Fibroblast of pulmonary artery (primary cell): ENCODE measurements around the gene EPB41L2.
"Not testable (repeated sequence)": the region's sequence is repeated elsewhere in the genome, so short reads cannot be mapped to it uniquely, and the experiment has no call there.

Experiments used
- DNase-seq: peaks from one replicate; pipeline ENCODE4 v3.0.0-alpha.2; 2010; ENCODE audit warnings: low read depth
- H3K4me3 ChIP-seq: replicated peaks from 2 replicates; pipeline ENCODE4 v1.5.1; 2011; ENCODE audit warnings: low read depth, mild to moderate bottlenecking, control low read depth, low read length, moderate library complexity
- CTCF ChIP-seq: IDR thresholded peaks from 2 replicates; pipeline ENCODE4 v1.5.1; 2011; ENCODE audit warnings: mild to moderate bottlenecking, control low read depth, low read length, inconsistent platforms; ENCODE audit errors: missing control alignments

EPB41L2 gene

GRCh38 chr6:131015630-131016263 is 47.3 kb downstream of the EPB41L2 start:
- no peak for TF ChIP-seq CTCF

GRCh38 chr6:131015025-131015591 is 47.9 kb downstream of the EPB41L2 start:
- TF ChIP-seq CTCF: no peak
- no peak overlapping the region for H3K4me3 ChIP-seq
- DNase-seq: no peak

More at GRCh38 chr6:131015630-131016263, 47.3 kb downstream of the EPB41L2 start:
- DNase-seq: peak; percentile 68
- H3K4me3 ChIP-seq: no peak overlapping the region

GRCh38 chr6:131014080-131014776 is 48.8 kb downstream of the EPB41L2 start:
- DNase-seq: peak; percentile 66
- TF ChIP-seq CTCF: no peak

GRCh38 chr6:131013495-131013894 is 49.5 kb downstream of the EPB41L2 start:
- H3K4me3 ChIP-seq: peak overlapping the region; percentile 32
- DNase-seq: peak; percentile 91
- TF ChIP-seq CTCF: no peak

More at GRCh38 chr6:131014080-131014776, 48.8 kb downstream of the EPB41L2 start:
- no peak overlapping the region for H3K4me3 ChIP-seq

GRCh38 chr6:131009790-131010189 is 53.3 kb downstream of the EPB41L2 start:
- no peak for DNase-seq
- no peak for TF ChIP-seq CTCF
- H3K4me3 ChIP-seq: no peak overlapping the region

- not testable (repeated sequence) for DNase-seq, H3K4me3 ChIP-seq
Observed at GRCh38 chr6:131008965-131009364, 54.1 kb downstream of the EPB41L2 start.

- not testable (repeated sequence) for DNase-seq, H3K4me3 ChIP-seq
Observed at GRCh38 chr6:131007964-131008363, 55.1 kb downstream of the EPB41L2 start.

- TF ChIP-seq CTCF: no peak
- no peak for DNase-seq
- H3K4me3 ChIP-seq: no peak overlapping the region
Observed at GRCh38 chr6:131007286-131007685, 55.8 kb downstream of the EPB41L2 start.
